Gastrocnemius medialis (tissue), 4 donors: ENCODE results near the gene ANKRD16. TPM values are rescaled to one million over a fixed set of nuclear protein-coding genes. Genes with fewer than 3 reads are reported as not detected.
A peak's percentile ranks its signal among the peaks of the same experiment; 100 is the strongest.

ENCODE experiments used
- ATAC-seq, 2 donors: fragments of 150-250 bp; one replicate each; pipeline ENCODE4 v1.9.1; 2016
- DNase-seq, 2 donors: peaks; one replicate each; pipeline ENCODE4 v3.0.0-alpha.2; 2019
- H3K27ac ChIP-seq, 4 donors: fragments of 200-600 bp; sonication (generic); 1 replicate in 1 of 4; 2 replicates in 3 of 4; pipeline ENCODE4 v1.5.1; 2016 to 2018; ENCODE audit warnings: mild to moderate bottlenecking in 2 of 4, moderate library complexity in 1 of 4
- H3K27me3 ChIP-seq, 3 donors: fragments of 200-600 bp; sonication (generic) in 2 of 3; 1 replicate in 1 of 3; 2 replicates in 2 of 3; pipeline versions ENCODE4 v1.5.1 to v1.6.0; 2016 to 2019; ENCODE audit warnings: mild to moderate bottlenecking in 1 of 3, moderate library complexity in 1 of 3
- H3K36me3 ChIP-seq, 2 donors: fragments of 200-600 bp; sonication (generic) in 1 of 2; one replicate each; pipeline ENCODE4 v1.5.1; 2017 to 2018
- H3K4me1 ChIP-seq, 2 donors: fragments of 200-600 bp; sonication (generic) in 1 of 2; one replicate each; pipeline ENCODE4 v1.5.1; 2016 to 2017; ENCODE audit warnings: mild to moderate bottlenecking in 2 of 2
- H3K4me3 ChIP-seq, 4 donors: fragments of 200-600 bp; sonication (generic) in 3 of 4; 1 replicate in 1 of 4; 2 replicates in 3 of 4; pipeline ENCODE4 v1.5.1; 2016 to 2019; ENCODE audit warnings: mild to moderate bottlenecking in 2 of 4
- H3K9me3 ChIP-seq, 3 donors: fragments of 200-600 bp; sonication (generic) in 2 of 3; 1 replicate in 1 of 3; 2 replicates in 2 of 3; pipeline ENCODE4 v1.5.1; 2016 to 2019
- POLR2A ChIP-seq, 2 donors: fragments of 450-650 bp; IDR thresholded peaks; one replicate each; pipeline ENCODE4 v1.6.1; 2017; ENCODE audit warnings: antibody characterized with exemption in 2 of 2, mild to moderate bottlenecking in 2 of 2, moderate library complexity in 2 of 2
- in situ Hi-C, 4 donors: fragments of 200-750 bp; cut with MboI; loops; one replicate each; pipeline versions ENCODE4 v1.15.0 to v1.8.0; 2017; ENCODE audit warnings: low sequenced_read_pairs in 4 of 4
- intact Hi-C: fragments of 100-400 bp; cut with DNase I; formaldehyde crosslinking; loops from one replicate; pipeline ENCODE4 v1.15.1; 2023; ENCODE audit warnings: low total_unique reads
- total RNA-seq, 4 donors: library from RNA; depleted of rRNA; stranded (reverse); fragments of >200 nt; gene quantifications; one replicate each; pipeline versions ENCODE4 v1.1.0 to v1.2.3, GENCODE V29; 2016
- TF ChIP-seq, protein P1 (sequence below), 5 experiments: fragments of 450-650 bp in 3 of 5; fragments of 200-600 bp in 2 of 5; sonication (generic) in 2 of 5; IDR thresholded peaks in 4 of 5; conservative IDR thresholded peaks in 1 of 5; 1 replicate in 4 of 5; 2 replicates in 1 of 5; pipeline ENCODE4 v1.5.1; 2016 to 2019; ENCODE audit warnings: antibody characterized with exemption in 5 of 5, mild to moderate bottlenecking in 3 of 5, moderate library complexity in 3 of 5

ANKRD16 gene
- total RNA-seq, 4 donors from 2014 or later: 1.4 to 5.4 (median 3.8) TPM

DNA sequence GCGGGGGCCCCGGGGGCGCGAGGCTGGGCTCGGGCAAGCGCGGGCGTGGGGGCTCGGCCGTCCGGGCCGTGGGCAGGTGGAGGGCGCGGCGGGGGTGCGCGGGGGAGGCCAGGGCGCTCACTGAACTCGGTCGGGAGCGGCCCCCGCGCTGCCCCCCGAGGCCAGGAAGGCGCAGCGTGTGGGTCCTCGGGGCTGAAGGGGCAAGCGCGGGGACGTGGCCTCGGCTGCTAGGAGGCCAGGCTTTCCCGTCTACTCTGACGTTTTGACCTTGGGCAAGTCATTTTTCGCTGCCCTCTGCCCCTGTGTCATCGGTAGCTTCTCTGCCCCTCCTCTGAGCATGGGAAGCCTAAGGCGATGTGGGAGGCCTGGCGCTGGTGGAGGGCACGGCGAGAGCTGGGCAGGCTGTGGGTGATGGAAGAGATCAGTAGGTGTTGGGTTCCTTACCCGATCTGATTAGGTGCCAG, 791 bp upstream of the ANKRD16 start:
- ATAC-seq (peak; percentile 10 to 21), DNase-seq (peak in 1 of 2 donors; percentile 29)
- in situ Hi-C loops (no loop called here), intact Hi-C loops (loop anchor here (2.0 to 5.0 kb wide), 2 partner anchors 54 to 197 kb away; partner anchors contain the start of gene RBM17)
- H3K4me3 ChIP-seq: peak overlapping the region; percentile 66 to 83 (median 70)
- H3K9me3 ChIP-seq: no peaks in the 10 kb centered on the region
- no peak for TF ChIP-seq POLR2A (IDR thresholded peaks at IDR 0.05)
- TF ChIP-seq, protein P1, sequence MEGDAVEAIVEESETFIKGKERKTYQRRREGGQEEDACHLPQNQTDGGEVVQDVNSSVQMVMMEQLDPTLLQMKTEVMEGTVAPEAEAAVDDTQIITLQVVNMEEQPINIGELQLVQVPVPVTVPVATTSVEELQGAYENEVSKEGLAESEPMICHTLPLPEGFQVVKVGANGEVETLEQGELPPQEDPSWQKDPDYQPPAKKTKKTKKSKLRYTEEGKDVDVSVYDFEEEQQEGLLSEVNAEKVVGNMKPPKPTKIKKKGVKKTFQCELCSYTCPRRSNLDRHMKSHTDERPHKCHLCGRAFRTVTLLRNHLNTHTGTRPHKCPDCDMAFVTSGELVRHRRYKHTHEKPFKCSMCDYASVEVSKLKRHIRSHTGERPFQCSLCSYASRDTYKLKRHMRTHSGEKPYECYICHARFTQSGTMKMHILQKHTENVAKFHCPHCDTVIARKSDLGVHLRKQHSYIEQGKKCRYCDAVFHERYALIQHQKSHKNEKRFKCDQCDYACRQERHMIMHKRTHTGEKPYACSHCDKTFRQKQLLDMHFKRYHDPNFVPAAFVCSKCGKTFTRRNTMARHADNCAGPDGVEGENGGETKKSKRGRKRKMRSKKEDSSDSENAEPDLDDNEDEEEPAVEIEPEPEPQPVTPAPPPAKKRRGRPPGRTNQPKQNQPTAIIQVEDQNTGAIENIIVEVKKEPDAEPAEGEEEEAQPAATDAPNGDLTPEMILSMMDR (IDR thresholded peaks at IDR 0.05 in 4 of 5, conservative IDR thresholded peaks at IDR 0.05 in 1 of 5): no peak
- H3K4me1 ChIP-seq: peaks cover 38 to 46% of the 10 kb centered on the region in 2 donors
- H3K36me3 ChIP-seq: peaks cover 0 to 19% of the 10 kb centered on the region in 2 donors
- H3K27ac ChIP-seq: peak overlapping the region; percentile 77 to 90 (median 86)
- H3K27me3 ChIP-seq: no peaks in the 10 kb centered on the region

DNA sequence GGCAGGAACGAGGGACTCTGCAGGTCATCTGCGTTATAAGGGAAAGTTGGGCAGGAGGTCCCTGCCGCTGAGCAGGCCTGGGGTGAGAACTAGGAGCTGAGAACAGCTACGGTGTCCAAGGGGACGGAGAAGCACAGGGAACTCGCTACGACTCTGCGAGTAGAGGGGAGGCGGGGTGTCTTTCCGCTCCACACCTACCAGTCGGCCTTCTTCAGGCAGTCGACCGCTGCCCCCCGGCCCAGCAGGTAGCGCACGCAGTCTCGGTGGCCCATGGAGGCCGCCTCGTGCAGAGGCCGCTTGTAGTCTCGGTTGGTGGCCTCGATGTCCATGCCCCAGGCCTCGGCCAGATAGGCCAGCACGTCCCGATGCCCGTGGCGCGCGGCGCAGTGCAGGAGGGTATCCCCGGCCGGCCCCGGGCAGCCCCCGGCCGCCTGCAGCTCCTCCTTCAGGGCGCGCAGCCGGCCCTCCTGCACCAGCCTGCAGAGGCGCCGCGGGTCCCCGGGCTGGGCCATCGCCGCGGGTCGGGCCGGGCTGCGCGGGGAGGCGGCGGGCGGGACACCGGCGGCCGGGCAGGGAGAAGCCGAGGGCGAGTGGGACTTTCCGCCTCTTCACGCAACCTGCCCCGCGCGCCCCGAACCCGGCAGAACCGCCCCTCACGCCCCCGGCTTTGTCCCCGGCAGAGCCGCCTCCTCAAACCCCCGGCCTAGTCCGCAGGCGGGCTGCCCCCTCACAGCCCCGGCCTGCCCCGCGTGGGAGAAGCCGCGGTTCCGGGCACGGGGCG, 660 bp downstream of the ANKRD16 start:
- DNase-seq (no peak), ATAC-seq (peak; percentile 29 to 31)
- Histone ChIP-seq H3K27me3 (no peaks in the 10 kb centered on the region), H3K9me3 (no peaks in the 10 kb centered on the region), H3K27ac (peak overlapping the region; percentile 76 to 95 (median 88)), H3K4me3 (peak overlapping the region; percentile 67 to 91 (median 73)), H3K4me1 (peaks cover 38 to 46% of the 10 kb centered on the region in 2 donors), H3K36me3 (peaks cover 0 to 17% of the 10 kb centered on the region in 2 donors)
- intact Hi-C loops: loop anchor here (1.0 to 5.0 kb wide), 3 partner anchors 76 to 207 kb away; partner anchors contain the start of genes GDI2, IL15RA and TASOR2
- TF ChIP-seq, protein P1 (IDR thresholded peaks at IDR 0.05 in 4 of 5, conservative IDR thresholded peaks at IDR 0.05 in 1 of 5): no peak
- TF ChIP-seq POLR2A (IDR thresholded peaks at IDR 0.05): no peak
- in situ Hi-C loops: no loop called here

DNA sequence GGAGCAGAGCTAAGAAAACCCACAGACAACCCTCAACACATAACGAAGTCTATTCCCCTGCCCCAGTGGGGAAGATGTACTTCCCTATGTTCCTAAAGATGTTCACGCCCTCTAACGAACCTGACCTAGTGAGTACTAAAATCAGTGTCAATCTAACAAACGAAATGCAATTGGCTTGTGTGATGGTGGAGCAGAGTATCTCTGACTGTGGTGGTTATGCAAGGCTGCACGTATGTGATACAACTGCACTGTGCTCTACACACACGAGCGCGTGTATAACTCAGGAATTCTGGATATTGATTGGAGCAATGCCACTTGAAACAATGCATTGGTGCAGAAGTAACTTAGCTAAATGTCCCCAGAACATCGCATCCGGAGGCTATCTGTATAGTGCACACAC, 1.3 kb downstream of the ANKRD16 start:
- Histone ChIP-seq H3K36me3 (peaks cover 0 to 24% of the 10 kb centered on the region in 2 donors), H3K27ac (peak overlapping the region; percentile 76 to 95 (median 88)), H3K4me1 (peaks cover 38 to 43% of the 10 kb centered on the region in 2 donors)

DNA sequence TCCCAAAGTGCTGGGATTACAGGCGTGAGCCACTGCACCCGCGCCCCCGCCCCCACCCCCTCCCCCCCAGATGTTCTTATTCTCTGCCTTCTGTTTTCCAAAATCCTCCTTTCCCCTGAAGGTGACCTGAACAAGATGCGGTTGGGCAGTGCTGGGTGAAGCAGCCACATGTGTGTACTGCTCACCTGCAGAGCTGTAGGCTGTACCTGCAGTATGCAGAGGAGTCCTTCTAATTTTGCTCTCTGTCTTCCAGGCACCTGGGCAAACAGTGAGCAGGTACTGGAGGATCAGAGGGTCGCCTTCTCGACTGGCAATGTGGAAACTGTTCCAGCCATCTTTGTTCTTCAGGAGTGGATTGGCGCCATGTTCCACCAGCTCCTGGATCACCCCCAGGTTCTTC, 2.1 kb downstream of the ANKRD16 start:
- peaks cover 33 to 36% of the 10 kb centered on the region in 2 donors for H3K4me1 ChIP-seq
- DNase-seq (no peak), ATAC-seq (no peak)
- no peak for TF ChIP-seq POLR2A (IDR thresholded peaks at IDR 0.05)
- TF ChIP-seq, protein P1 (IDR thresholded peaks at IDR 0.05 in 4 of 5, conservative IDR thresholded peaks at IDR 0.05 in 1 of 5): no peak
- H3K4me3 ChIP-seq: no peak overlapping the region
- no peaks in the 10 kb centered on the region for H3K9me3 ChIP-seq
- no peaks in the 10 kb centered on the region for H3K27me3 ChIP-seq
- no peak overlapping the region for H3K27ac ChIP-seq
- in situ Hi-C loops (no loop called here), intact Hi-C loops (loop anchor here (5.0 kb wide), 1 partner anchor 205 kb away; the partner anchor contains the start of gene TASOR2)
- H3K36me3 ChIP-seq: peaks cover 0 to 31% of the 10 kb centered on the region in 2 donors

More for the DNA sequence above, 1.3 kb downstream of the ANKRD16 start:
- TF ChIP-seq, protein P1 (IDR thresholded peaks at IDR 0.05 in 4 of 5, conservative IDR thresholded peaks at IDR 0.05 in 1 of 5): no peak
- TF ChIP-seq POLR2A (IDR thresholded peaks at IDR 0.05): no peak
- no peak for DNase-seq
- no peaks in the 10 kb centered on the region for H3K27me3 ChIP-seq
- in situ Hi-C loops (no loop called here), intact Hi-C loops (loop anchor here (5.0 kb wide), 1 partner anchor 206 kb away; the partner anchor contains the start of gene TASOR2)
- no peaks in the 10 kb centered on the region for H3K9me3 ChIP-seq
- no peak for ATAC-seq
- H3K4me3 ChIP-seq: peak overlapping the region; percentile 67 to 91 (median 73)
